GM12891 (cell line): ENCODE measurements around the gene MIEF1. TPM values are rescaled to one million over a fixed set of nuclear protein-coding genes. Genes with fewer than 3 reads are reported as not detected.

Experiments
- DNase-seq: peaks from one replicate; pipeline ENCODE4 v3.0.0; 2011; ENCODE audit warnings: low spot score; ENCODE audit not compliant: insufficient read length
- FAIRE-seq: peaks from 2 replicates; lab custom pipeline; 2011; peaks lifted over from hg19 to GRCh38; lab: Jason Lieb, UNC
- PAX5 ChIP-seq: IDR thresholded peaks from 2 replicates; pipeline ENCODE4 v1.6.1; 2011; ENCODE audit warnings: low read length, moderate library complexity, mild to moderate bottlenecking; ENCODE audit not compliant: insufficient read depth, severe bottlenecking
- POLR2A ChIP-seq: IDR thresholded peaks from 2 replicates; pipeline ENCODE4 v1.6.1; 2011; ENCODE audit warnings: low read depth, low read length, control low read depth
- POLR2AphosphoS5 ChIP-seq: IDR thresholded peaks from 2 replicates; pipeline ENCODE4 v1.6.1; 2011; ENCODE audit warnings: low read depth, low read length, control low read depth
- POU2F2 ChIP-seq: IDR thresholded peaks from 2 replicates; pipeline ENCODE4 v1.6.1; 2011; ENCODE audit warnings: low read depth, mild to moderate bottlenecking, control low read depth, low read length, moderate library complexity
- SPI1 ChIP-seq: IDR thresholded peaks from 2 replicates; pipeline ENCODE4 v1.6.1; 2011; ENCODE audit warnings: low read depth, low read length, control low read depth
- TAF1 ChIP-seq: IDR thresholded peaks from 2 replicates; pipeline ENCODE4 v1.6.1; 2011; ENCODE audit warnings: low read depth, low read length, control low read depth
- polyA plus RNA-seq: library from polyadenylated mRNA; unstranded; fragments of >200 nt; gene quantifications from one replicate; pipeline ENCODE4 v1.2.1, GENCODE V29; 2012; ENCODE audit warnings: low read depth, missing spikeins, inconsistent platforms; ENCODE audit not compliant: missing spikeins

The MIEF1 gene
- 19.6 TPM for polyA plus RNA-seq

- FAIRE-seq: peak; percentile 99
- TF ChIP-seq SPI1 (0 out of 2 replicates have a peak, but pooled peaks have one; percentile 26), POLR2AphosphoS5 (peak; percentile 85), POU2F2 (peak; percentile 38; the same call in 1 of the 2 replicates), PAX5 (no peak), POLR2A (peak; percentile 84), TAF1 (peak; percentile 65; the same call in 1 of the 2 replicates)
- peak; percentile 99 for DNase-seq
Observed at GRCh38 chr22:39502109-39502788, at the start of gene MIEF1. Gene MIEF1 (plus strand): TSS chr22:39502290. CDS start chr22:39511295, 9,005 bp downstream.

- no peak for TF ChIP-seq SPI1
- TF ChIP-seq POLR2AphosphoS5: no peak
- no peak for TF ChIP-seq POLR2A
- no peak for TF ChIP-seq POU2F2
- TF ChIP-seq TAF1: no peak
- no peak for TF ChIP-seq PAX5
- peak; percentile 9 for FAIRE-seq
- no peak for DNase-seq
Observed at GRCh38 chr22:39452740-39453040, 49.4 kb upstream of the MIEF1 start.

- no peak for FAIRE-seq
Observed at GRCh38 chr22:39453765-39454378, 48.2 kb upstream of the MIEF1 start.

GRCh38 chr22:39454385-39454871, 47.7 kb upstream of the MIEF1 start:
- no peak for FAIRE-seq
- TF ChIP-seq POLR2A (no peak), POLR2AphosphoS5 (no peak), TAF1 (no peak), PAX5 (no peak), SPI1 (no peak)
- no peak for DNase-seq

More at GRCh38 chr22:39453765-39454378, 48.2 kb upstream of the MIEF1 start:
- no peak for DNase-seq
- TF ChIP-seq SPI1: no peak
- no peak for TF ChIP-seq POU2F2
- TF ChIP-seq POLR2AphosphoS5: no peak
- no peak for TF ChIP-seq PAX5
- TF ChIP-seq TAF1: no peak
- TF ChIP-seq POLR2A: no peak

- TF ChIP-seq POLR2AphosphoS5 (no peak; the same call in 1 of the 2 replicates), TAF1 (no peak)
- FAIRE-seq: peak; percentile 74
- no peak for DNase-seq
Observed at GRCh38 chr22:39456522-39457197, 45.4 kb upstream of the MIEF1 start, which contains the start of gene MGAT3. Gene MGAT3 (plus strand): TSS chr22:39457012. CDS start chr22:39487348, 30,336 bp downstream.

- FAIRE-seq: no peak
- no peak for TF ChIP-seq POU2F2
- no peak for TF ChIP-seq SPI1
- TF ChIP-seq POLR2AphosphoS5: no peak
- TF ChIP-seq TAF1: no peak
- TF ChIP-seq POLR2A: no peak
- no peak for TF ChIP-seq PAX5
- peak; percentile 74 for DNase-seq
Observed at GRCh38 chr22:39457198-39457555, 44.9 kb upstream of the MIEF1 start.

GRCh38 chr22:39457556-39458443, 44.3 kb upstream of the MIEF1 start:
- peak; percentile 40 for FAIRE-seq
- DNase-seq: peak; percentile 68
- no peak for TF ChIP-seq TAF1
- no peak for TF ChIP-seq SPI1
- no peak for TF ChIP-seq PAX5
- no peak for TF ChIP-seq POLR2AphosphoS5
- TF ChIP-seq POU2F2: no peak
- no peak for TF ChIP-seq POLR2A

GRCh38 chr22:39458444-39459083, 43.5 kb upstream of the MIEF1 start:
- FAIRE-seq (peak; percentile 78), DNase-seq (no peak)
- no peak for TF ChIP-seq POU2F2
- no peak for TF ChIP-seq PAX5
- no peak for TF ChIP-seq POLR2AphosphoS5
- TF ChIP-seq TAF1: no peak
- TF ChIP-seq SPI1: no peak
- no peak for TF ChIP-seq POLR2A

GRCh38 chr22:39459681-39460080, 42.4 kb upstream of the MIEF1 start:
- no peak for TF ChIP-seq POLR2AphosphoS5
- no peak for TF ChIP-seq SPI1
- TF ChIP-seq PAX5: no peak
- TF ChIP-seq POU2F2: no peak
- no peak for TF ChIP-seq TAF1
- TF ChIP-seq POLR2A: no peak
- FAIRE-seq (no peak), DNase-seq (no peak)
